ENCODE data around the gene MED27.
"Not testable (repeated sequence)": the region's sequence is repeated elsewhere in the genome, so short reads cannot be mapped to it uniquely, and the experiment has no call there.

MED27 gene

DNA sequence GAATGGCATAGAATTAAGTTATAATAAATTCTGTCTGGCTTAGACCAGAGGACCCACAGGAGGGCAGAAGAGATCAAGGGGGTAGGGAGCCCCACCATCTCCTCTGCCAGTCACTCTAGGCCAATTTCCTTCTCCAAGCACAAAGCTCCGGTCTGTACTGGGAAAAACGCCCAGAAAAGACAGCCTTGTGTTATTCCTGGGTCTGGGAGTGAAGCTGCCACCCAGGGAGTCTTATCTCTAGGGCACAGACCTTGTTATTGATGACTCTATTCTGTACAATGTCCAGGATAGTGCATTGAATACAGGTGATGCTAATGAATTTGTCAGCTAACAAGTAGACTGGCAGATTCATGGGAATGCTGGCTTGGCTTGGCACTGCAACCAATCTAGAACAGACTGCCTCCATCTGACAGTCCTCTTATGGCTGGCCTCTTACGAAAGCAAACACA is 60.7 kb downstream of the MED27 start:
- DNase-seq (ENCODE audit: low read depth in 2 of 2) = no peak

DNA sequence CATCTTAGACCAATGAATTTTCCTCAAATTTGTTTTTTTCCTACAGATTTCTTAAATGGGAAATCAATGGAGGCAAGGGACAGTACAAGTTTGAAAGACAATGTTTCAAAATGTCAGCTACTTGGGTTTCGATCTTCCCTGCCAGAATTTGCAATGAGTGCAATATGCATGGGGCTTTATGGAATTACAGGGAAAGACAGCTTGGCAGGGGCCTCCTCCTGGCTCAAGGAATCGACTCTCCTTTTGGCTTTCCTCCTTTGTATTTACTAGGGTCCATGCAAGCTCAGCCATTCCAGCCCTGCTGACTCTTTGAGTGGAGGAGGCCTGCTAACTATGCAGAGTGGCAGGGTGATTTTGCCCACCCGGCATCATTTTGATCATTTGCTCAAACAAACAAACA is 63.2 kb downstream of the MED27 start:
- DNase-seq (ENCODE audit: low read depth in 2 of 2) = no peak

DNA sequence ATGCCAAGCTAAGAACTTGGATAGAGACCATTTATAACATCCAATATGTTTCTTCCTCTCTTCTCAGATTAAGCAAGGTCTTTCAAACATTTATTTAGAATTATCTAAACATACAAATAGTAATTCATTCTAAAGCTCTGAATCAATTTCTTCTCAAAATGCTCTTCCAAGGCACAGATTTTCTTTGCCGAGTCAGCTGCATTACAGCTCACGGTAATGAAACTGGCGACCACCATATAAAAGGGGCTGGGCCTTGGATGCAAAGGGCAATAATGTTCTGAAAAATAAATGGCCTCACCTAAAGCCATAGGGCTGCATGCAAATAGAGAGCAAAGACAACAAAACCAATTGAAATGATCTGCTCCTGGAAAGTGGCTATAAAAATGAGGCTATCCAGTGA is 63.8 kb downstream of the MED27 start:
- DNase-seq (ENCODE audit: low read depth in 2 of 2) = no peak

DNA sequence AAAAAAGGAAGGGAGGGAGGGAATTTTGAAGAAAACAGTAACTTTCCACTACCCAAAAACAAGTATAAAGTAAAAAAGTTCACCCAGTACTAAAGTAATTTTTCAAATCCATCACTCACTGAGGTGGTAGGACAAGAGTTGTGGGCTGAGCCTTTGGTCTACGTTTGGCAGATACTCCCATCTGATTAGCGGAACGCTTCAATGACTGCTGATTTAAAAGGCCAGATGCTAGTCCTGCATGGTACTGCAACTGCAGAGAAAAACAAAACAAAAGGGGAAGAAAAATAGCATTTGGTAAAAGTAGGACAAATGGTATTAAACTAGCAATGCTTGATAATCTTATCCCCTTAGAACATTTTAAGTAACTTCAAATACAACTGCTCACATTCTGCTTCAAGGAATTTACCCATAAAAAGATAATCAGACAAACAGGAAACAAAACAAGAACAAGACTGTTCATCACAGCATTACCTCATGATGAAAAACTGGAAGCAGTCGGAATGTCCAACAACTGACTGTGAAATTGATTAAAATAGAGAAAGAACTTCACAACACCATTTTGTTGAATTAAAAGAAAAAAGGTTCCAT is 65.4 kb downstream of the MED27 start:
- DNase-seq (ENCODE audit: low read depth in 2 of 2) = no peak

DNA sequence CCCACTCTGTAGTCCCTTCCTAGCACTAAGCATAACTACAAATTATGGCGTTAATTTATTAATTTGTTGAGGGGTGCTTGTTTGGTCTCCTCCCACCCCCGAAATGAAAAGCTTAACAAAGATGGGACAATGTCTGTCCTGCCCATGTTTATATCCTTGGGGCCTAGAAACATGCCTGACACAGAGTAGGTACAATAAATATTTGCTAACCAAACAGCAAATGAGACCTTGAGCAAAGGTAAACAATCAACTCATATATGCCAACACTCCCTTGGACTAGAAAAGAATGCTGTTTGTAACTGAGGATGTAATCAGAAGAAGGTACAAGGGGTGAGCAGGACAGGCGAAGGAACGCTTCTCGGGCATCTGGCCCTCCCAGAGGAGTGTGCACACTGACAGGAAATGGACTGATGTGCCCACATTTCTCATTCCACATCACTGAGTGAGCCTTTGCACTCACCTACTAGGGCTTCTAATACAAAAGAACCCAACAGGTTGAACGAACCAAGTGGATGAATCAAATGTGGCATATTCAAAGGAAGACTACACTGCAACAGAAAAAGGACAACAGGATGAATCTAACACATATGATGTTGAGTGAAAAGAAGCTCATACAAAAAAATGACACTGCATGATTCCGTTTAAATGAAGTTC is 66.8 kb downstream of the MED27 start:
- DNase-seq (ENCODE audit: low read depth in 2 of 2) = no peak

DNA sequence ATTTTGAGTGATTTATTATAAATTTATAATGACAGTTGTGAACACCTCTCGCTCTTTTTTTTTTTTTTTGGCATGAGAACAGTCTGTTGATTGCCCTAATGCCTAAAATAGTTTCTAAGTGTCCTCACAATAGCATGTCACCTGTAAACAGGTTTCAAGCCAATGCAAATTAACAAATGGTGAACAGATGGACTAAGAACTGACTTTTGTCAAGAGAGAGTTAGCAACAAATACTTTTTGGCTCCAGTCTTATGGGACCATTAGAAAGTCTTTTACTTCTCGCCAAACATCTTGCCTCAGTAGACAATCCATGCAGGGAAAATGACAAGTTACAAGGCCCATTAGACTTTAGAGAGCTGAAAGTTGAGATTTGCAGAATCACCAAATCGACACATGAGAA is 67.8 kb downstream of the MED27 start:
- no peak for DNase-seq (ENCODE audit: low read depth in 2 of 2)

DNA sequence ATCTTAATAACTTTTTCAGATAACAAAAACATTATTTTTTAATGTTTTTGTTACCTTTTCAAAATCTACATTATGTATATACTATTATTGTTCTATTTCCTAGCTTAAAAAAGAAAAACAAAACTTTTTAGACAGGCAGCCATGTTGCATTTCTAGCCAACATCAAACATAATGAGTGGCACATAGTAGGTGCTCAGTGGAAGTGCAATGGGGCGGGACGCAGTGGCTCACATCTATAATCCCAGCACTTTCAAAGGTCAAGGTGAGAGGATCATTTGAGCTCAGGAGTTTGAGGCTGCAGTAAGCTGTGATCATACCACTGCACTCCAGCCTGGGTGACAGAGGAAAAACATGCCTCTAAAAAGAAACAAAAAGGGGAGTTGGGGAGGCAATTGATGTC is 68.4 kb downstream of the MED27 start:
- DNase-seq (ENCODE audit: low read depth in 2 of 2) = no peak

DNA sequence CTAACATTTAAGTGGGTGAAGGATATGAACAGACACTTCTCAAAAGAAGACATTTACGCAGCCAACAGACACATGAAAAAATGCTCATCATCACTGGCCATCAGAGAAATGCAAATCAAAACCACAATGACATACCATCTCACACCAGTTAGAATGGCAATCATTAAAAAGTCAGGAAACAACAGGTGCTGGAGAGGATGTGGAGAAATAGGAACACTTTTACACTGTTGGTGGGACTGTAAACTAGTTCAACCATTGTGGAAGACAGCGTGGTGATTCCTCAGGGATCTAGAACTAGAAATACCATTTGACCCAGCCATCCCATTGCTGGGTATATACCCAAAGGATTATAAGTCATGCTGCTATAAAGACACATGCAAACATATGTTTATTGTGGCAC is 69.5 kb downstream of the MED27 start:
- not testable (repeated sequence) for DNase-seq (ENCODE audit: low read depth in 2 of 2)

DNA sequence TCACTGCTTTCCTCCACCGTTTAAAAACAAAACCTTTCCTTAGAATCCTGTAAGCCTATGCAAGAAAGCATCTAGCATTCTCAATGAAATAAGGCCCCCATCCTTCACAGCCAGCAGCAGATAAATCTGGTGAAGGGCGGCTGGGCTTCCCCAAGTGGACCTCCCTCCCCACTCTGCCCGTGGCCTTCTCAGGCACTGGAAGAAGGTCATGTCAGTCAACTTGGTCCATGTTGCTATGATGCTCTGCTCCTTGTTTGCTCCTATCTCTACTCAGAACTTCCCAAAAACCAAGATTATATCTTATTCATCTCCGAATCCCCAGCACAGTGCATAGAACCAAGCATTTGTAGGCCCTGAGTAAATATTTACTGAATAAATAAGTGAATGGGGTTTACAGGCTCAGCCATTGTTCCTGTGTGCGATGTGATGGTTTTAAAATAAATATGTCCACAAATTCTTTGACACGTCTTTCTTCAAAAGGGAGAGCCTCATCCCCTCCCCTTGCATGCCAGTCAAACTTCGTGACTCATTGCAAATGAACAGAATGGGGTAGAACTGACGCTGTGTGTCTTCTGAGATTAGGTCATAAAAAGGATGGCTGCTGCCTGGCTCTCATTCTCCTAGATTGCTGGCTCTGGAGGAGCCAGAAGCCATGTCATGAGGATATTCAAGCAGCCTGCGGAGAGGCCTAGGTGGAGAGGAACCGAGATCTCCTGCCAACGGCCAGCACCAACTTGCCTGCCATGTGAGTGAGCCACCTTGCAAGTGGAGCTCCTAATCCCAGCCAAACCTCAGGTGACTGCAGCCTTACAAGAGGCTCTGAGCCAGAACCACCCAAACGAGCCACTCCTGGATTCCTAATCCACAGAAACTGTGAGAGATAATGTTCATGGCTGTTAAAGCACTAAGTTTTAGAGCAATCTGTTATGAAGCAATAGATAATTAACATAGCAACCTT is 70.5 kb downstream of the MED27 start:
- no peak for DNase-seq (ENCODE audit: low read depth in 2 of 2)

DNA sequence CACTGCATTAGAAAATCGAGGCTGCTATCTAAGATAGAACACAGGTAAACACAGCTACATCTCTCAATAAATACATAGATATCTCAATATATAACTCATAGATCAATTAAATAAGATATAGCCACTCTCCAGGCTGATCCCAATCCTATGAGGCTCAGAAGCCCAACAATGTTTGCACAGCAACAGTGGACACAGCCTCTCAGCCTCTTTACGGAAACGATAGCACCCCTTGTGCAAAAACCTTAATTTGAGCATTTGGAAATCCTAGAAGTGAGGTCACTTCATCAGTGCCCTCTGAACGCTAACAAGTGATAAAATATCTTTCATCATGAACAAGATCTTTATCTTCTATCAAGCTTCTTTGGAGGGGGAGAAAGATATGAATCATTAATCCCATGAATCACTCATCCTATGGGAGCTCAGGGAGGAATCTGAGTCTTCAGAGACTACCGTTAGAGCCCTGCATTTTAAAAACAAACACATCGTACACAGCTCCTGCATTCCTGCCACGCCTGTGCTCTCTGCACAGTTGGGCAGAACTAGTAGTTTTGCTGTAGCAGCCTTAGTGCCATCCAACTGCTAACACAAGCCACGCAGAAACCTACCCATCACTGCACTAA is 71.4 kb downstream of the MED27 start:
- no peak for DNase-seq (ENCODE audit: low read depth in 2 of 2)

DNA sequence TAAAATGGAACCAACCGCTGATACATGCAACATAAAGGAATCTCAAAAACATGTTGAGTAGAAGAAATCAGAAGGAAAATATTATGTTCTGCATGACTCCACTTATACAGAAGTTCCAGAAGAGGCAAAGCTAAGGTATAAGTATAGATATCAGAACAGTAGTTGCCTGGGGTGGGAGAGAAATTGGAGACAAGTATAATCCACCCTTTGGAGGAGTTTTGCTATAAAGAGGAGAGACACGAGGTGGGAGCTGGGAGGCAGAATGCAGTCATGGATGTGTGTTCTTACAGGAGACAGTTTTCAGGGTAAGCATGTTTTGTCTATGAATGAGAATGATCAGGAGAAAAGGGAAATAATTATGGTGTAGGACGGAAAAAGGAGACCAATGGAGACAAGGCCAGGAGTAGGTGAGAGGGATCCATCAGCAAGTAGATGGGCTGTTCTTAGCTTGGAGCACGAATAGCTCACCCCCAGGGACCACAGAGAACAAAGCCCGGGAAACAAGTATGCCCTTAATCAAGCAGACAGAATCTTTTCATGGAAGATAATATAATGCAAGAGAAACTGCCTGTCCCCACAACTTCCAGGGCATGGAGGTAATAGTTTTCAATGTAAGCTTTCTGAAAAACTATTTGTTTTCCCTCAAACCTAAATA is 72.2 kb downstream of the MED27 start:
- DNase-seq (ENCODE audit: low read depth in 2 of 2) = no peak

DNA sequence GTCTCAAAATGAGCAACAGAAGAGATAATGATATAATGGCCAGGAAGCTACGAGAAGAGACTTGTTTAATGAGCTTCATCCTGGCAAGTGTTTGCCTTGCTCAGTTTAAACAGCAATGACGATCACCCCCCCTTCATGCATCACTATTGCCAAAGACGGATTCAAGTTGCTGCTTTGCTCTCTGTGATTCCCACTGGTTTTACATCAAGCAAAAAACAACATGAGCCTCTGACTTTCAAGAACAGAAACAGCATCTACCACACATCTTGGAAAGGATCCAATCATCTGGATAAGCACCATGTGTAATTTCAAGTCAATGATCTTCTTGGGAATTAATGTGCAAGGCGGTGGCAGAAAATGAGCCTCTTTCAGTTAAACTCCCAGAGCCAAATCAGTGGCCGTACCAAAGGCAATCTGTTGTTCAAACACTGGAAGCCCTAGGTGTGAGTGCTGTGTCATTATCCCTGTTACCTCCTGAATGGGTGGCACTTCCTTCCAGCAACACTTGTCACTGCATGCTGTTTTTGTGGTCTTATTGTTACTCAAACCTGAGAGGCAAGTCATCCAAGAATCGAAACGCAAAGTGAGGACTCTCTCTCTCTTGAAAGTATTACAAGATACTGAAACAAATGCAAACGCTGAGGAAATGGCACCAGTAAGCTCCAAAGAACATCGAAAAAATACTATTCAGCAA is 72.8 kb downstream of the MED27 start:
- no peak for DNase-seq (ENCODE audit: low read depth in 2 of 2)

DNA sequence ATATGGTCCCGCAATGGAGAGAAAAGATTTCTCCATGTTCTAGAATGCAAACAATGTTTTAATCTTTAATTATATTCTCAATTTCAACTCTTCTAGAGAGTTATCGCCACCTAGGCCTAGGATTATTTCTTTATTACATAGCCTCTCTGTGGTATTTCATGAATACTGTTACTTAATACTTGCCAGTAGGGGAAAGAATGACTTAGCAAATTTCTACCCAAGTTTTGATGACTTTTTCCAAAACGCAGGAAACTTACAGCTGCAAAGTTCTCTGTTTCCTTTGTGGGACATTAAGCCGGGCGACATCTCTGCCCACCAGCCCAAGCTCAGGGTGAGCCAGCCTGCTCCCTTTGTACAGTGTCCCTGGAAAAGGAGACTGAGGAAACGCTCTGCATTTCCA is 73.8 kb downstream of the MED27 start:
- no peak for DNase-seq (ENCODE audit: low read depth in 2 of 2)

DNA sequence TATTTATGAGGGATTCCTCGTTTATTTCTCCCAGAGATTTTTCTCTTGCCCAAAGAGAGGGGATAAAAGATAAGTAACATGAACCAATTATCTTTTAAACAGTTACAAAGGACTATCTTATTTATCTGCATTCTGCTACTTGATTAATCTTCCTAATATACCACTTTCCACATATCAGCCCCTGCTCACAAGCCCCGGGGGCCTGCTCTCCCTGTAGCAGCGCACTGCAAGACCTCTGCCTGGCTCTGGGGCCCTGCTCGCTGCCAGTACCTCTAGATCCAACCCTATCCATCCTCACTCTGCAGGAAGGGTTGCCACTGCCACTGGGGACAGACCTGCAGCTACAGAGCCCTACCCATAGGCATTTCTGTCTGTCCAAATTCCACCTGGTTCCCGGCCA is 75.3 kb downstream of the MED27 start:
- no peak for DNase-seq (ENCODE audit: low read depth in 2 of 2)

DNA sequence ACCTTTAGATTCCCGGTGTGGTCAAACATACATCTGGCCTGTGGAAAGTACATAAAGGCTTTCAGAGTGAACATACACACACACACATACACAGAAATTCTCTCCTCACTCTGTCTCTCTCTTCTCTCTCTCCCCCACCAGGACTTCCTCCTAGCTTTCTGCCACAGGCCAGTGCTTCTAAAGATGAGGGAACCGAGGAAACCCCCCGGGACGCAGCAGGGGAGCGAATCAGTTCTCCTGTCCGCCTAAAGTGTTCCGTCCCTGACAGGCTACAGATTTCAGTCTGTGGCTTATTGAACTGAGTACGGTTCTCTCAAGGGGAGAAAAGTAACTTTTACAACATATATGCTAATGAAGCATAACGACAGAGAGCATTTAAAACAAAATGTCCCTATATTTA is 75.8 kb downstream of the MED27 start:
- no peak for DNase-seq (ENCODE audit: low read depth in 2 of 2)

DNA sequence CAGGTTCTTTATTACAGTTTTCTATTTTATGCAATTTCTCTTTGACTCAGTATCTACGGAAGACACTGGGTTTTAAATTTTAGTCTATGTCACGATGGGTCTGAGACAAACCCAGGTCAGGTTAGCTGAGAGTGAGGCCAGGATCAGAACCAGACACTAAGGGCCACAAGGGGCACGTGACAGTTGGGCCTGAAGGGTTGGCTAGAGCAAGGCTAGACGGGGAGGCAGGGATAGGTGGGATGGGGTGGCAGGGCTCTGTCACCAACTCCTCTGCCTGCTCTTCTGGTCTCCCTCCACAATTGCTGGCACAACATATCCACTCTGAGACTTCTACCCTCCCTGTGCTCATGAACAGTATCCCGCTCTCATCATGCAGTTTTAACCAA is 76.4 kb downstream of the MED27 start:
- DNase-seq (ENCODE audit: low read depth in 2 of 2) = no peak

DNA sequence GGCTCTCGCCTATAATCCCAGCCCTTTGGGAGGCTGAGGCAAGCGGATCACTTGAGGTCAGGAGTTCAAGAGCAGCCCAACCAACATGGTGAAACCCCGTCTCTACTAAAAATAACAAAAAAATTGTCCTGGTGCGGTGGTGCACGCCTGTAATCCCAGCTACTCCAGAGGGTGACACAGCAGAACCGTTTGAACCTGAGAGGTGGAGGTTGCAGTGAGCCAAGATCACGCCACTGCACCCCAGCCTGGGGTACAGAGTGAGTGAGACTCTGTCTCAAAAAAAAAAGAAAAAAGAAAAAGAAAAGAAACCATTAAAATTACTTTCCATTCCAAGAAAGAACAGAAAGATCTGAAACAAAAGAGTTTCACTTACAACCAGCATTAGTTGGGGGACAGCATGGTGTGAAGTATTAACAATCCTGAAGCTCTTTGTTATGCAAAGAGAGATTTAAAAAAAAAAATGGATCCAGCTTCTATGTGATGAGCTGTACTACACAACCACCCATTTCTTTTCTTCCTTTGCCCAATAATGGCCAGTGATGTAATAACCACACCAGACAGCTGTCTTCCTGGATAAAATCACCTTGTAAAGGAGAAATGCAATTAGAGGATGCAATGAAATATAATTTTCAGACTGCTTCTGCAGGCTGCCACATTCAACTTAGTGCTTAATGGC is 76.9 kb downstream of the MED27 start:
- no peak for DNase-seq (ENCODE audit: low read depth in 2 of 2)

DNA sequence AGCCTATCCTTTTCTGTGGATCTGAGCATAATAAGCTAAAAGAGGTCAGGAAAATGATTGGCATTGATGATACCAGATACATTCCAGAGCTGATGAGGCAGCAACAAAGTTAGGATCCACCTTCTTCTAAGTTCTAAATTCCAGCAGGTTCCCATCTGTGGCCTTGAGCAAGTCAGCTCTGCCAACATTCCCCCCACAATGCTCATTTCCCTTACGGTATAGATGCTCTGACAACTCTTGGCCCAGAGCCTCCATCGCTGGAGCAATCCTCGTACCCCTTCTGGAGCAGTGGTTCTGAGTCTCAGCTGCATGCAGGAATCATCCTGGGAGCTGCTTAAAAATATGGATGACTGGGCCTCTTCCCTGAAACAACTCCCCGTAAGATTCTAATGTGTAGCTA is 78.1 kb downstream of the MED27 start:
- no peak for DNase-seq (ENCODE audit: low read depth in 2 of 2)

DNA sequence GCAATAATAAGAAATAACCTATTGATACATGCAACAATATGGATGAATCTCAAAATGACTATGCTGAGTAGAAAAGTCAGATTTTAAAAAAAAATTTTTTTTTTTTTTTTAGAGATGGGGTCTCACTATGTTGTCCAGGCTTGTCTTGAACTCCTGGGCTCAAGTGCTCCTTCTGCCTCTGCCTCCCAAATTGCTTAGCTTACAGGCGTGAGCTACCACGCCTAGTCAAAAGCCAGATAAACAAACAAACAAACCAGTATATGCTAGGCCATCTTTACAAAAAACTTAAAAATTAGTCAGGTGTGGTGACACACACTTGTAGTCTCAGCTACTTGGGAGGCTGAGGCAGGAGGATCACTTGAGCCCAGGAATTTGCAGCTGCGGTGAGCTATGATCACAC is 79.0 kb downstream of the MED27 start:
- no peak for DNase-seq (ENCODE audit: low read depth in 2 of 2)

DNA sequence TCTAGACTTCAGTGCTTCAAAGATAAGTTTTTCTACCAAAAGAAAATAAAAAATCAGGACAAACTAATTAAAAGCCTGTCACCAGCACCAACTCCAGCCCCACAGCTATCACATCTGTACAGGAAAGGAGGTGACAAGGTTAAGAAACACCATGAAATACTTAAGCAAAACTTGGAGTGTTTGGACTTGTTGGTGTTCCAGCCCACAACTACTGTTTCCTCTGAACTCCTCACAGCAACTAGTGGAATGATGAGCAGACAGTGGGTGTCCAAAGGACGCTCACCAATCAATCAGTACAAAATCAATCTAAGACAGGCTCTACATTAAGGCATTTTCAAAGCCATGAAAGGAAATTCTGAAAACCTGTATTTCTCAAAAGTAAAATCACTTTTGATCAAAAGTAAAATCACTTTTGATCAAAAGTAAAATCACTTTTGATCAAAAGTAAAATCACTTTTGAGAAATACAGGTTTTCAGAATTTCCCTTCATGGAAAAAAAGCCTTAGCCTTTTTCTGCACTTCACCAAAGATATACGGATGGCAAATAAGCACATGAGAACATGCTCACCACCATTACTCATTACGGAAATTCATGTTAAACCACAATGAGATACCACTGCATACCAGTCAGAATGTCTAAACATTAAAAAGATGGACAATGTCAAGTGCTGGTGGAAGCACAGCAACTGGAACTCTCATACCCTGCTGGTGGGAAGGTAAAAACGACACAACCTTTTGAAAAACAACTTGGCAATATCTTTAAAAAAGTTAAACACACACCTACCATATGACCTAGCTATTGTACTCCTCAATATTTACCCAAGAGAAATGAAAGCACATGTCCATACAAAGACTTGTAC is 79.7 kb downstream of the MED27 start:
- no peak for DNase-seq (ENCODE audit: low read depth in 2 of 2)
